HepG2 (cell line): ENCODE results near the gene OCSTAMP. TPM values are rescaled to one million over a fixed set of nuclear protein-coding genes. Genes with fewer than 3 reads are reported as not detected.

Experiments
- ATAD3A ChIP-seq: sonication (generic); formaldehyde crosslinking; IDR thresholded peaks from 2 replicates; pipeline ENCODE4 v1.4.0; 2020; ENCODE audit warnings: missing genetic modification reagents
- BCL3 ChIP-seq: sonication (generic); formaldehyde crosslinking; IDR thresholded peaks from 2 replicates; pipeline ENCODE4 v1.5.1; 2020; ENCODE audit warnings: mild to moderate bottlenecking, missing genetic modification reagents, moderate library complexity
- FOXK1 ChIP-seq: sonication (generic); formaldehyde crosslinking; IDR thresholded peaks from 2 replicates; pipeline ENCODE4 v1.4.0; 2020; ENCODE audit warnings: low read depth, missing genetic modification reagents, borderline replicate concordance
- KDM5A ChIP-seq: fragments of 200-600 bp; sonication (generic); IDR thresholded peaks from 2 replicates; pipeline ENCODE4 v1.7.0; 2018; ENCODE audit warnings: antibody characterized with exemption, mild to moderate bottlenecking, low read length, borderline replicate concordance
- MAFK ChIP-seq, 2 experiments: IDR thresholded peaks in 1 of 2; conservative IDR thresholded peaks in 1 of 2; 2 replicates each; pipeline ENCODE4 v1.6.1; 2011; ENCODE audit warnings: improper control_type of control experiment in 2 of 2, low read length in 2 of 2
- NFIB ChIP-seq: sonication (generic); formaldehyde crosslinking; IDR thresholded peaks from 2 replicates; pipeline ENCODE4 v1.9.0; 2021; ENCODE audit warnings: missing genetic modification reagents, mild to moderate bottlenecking, borderline replicate concordance
- NR2F2 ChIP-seq: IDR thresholded peaks from 2 replicates; pipeline ENCODE4 v1.6.1; 2012; ENCODE audit warnings: low read depth, inconsistent platforms, borderline replicate concordance
- REST ChIP-seq, 2 experiments: IDR thresholded peaks; 2 replicates each; pipeline ENCODE4 v1.6.1; 2011 to 2012; ENCODE audit warnings: low read length in 2 of 2, borderline replicate concordance in 1 of 2, low read depth in 1 of 2, mild to moderate bottlenecking in 1 of 2, moderate library complexity in 1 of 2
- RFX3 ChIP-seq: IDR thresholded peaks from 2 replicates; pipeline ENCODE4 v1.6.1; 2016; ENCODE audit warnings: missing biosample characterization, missing genetic modification reagents
- RXRA ChIP-seq: sonication (generic); formaldehyde crosslinking; IDR thresholded peaks from 2 replicates; pipeline ENCODE4 v1.5.1; 2020; ENCODE audit warnings: missing genetic modification reagents
- SAP130 ChIP-seq: IDR thresholded peaks from 2 replicates; pipeline ENCODE4 v1.6.1; 2016; ENCODE audit warnings: low read depth
- SKI ChIP-seq: fragments of 450-650 bp; IDR thresholded peaks from one replicate; pipeline ENCODE4 v1.6.1; 2018; ENCODE audit warnings: mild to moderate bottlenecking; ENCODE audit not compliant: partially characterized antibody
- SRF ChIP-seq: IDR thresholded peaks from 2 replicates; pipeline ENCODE4 v1.6.1; 2011; ENCODE audit warnings: mild to moderate bottlenecking, low read depth, low read length, moderate library complexity
- U2AF1 ChIP-seq: fragments of 200-400 bp; formaldehyde crosslinking; optimal IDR thresholded peaks from 2 replicates; pipeline ENCODE3; 2017; ENCODE audit warnings: mild to moderate bottlenecking, low read depth, low read length
- ZC3H13 ChIP-seq: sonication (generic); formaldehyde crosslinking; IDR thresholded peaks from 2 replicates; pipeline ENCODE4 v1.8.1; 2023; ENCODE audit warnings: mild to moderate bottlenecking, missing genetic modification reagents, moderate library complexity
- ZNF264 ChIP-seq: sonication (generic); formaldehyde crosslinking; IDR thresholded peaks from 2 replicates; pipeline ENCODE4 v1.4.0; 2020; ENCODE audit warnings: missing genetic modification reagents
- ZNF276 ChIP-seq: sonication (generic); formaldehyde crosslinking; IDR thresholded peaks from 2 replicates; pipeline ENCODE4 v1.4.0; 2020; ENCODE audit warnings: mild to moderate bottlenecking, low read depth, missing genetic modification reagents
- ZNF33B ChIP-seq: sonication (generic); formaldehyde crosslinking; IDR thresholded peaks from 2 replicates; pipeline ENCODE4 v1.5.1; 2020; ENCODE audit warnings: mild to moderate bottlenecking, missing genetic modification reagents
- ZNF7 ChIP-seq: IDR thresholded peaks from 2 replicates; pipeline ENCODE4 v1.6.1; 2016; ENCODE audit warnings: missing biosample characterization, missing genetic modification reagents
- ZNF724P ChIP-seq: sonication (generic); formaldehyde crosslinking; IDR thresholded peaks from 2 replicates; pipeline ENCODE4 v1.8.0; 2022; ENCODE audit warnings: missing genetic modification reagents, borderline replicate concordance
- ZNF83 ChIP-seq: sonication (generic); formaldehyde crosslinking; IDR thresholded peaks from 2 replicates; pipeline ENCODE4 v1.4.0; 2020; ENCODE audit warnings: missing genetic modification reagents, mild to moderate bottlenecking, borderline replicate concordance
- polyA plus RNA-seq, 8 experiments: library from polyadenylated mRNA; depleted of rRNA in 3 of 8; stranded (reverse) in 7 of 8; unstranded in 1 of 8; fragments of >200 nt; fragmentation: Illumina TruSeq in 4 of 8; extraction: Trizol in 4 of 8; gene quantifications; 2 replicates each; pipeline versions ENCODE4 v1.2.1 to v1.2.3, GENCODE V29; 2011 to 2016; ENCODE audit warnings: low read depth in 4 of 8, missing spikeins in 1 of 8, mixed read lengths in 1 of 8; ENCODE audit not compliant: insufficient read depth in 1 of 8
- total RNA-seq, 5 experiments: library from RNA; depleted of rRNA; stranded (reverse); fragments of >200 nt; fragmentation: Illumina TruSeq; extraction: Trizol; gene quantifications; 2 replicates each; pipeline ENCODE4 v1.2.3, GENCODE V29; 2016; ENCODE audit warnings: low read depth in 1 of 5

The OCSTAMP gene
- total and polyA plus RNA-seq, 2 of the 13 experiments (the other 11 are each of a cell fraction or from before 2014, with no cell fraction given): not detected

GRCh38 chr20:46520976-46521579, 29.4 kb downstream of the OCSTAMP start (continued):
- no peak for TF ChIP-seq ZNF33B (CRISPR knock-in tag)
- no peak for TF ChIP-seq ATAD3A (CRISPR knock-in tag)
- TF ChIP-seq RFX3 (CRISPR knock-in tag): no peak
- TF ChIP-seq U2AF1: no peak
- TF ChIP-seq ZNF276: no peak
- TF ChIP-seq RXRA (CRISPR knock-in tag): peak; percentile 34; the same call in 1 of the 2 replicates
- no peak for TF ChIP-seq KDM5A
- peak in 1 of 2 experiments; percentile 37; a peak in 1 of 4 replicates for TF ChIP-seq MAFK (conservative IDR thresholded peaks at IDR 0.05 in 1 of 2, IDR thresholded peaks at IDR 0.05 in 1 of 2; ENCODE audit: low read length in 2 of 2)
- TF ChIP-seq BCL3 (CRISPR knock-in tag): no peak
- TF ChIP-seq SRF: no peak
- TF ChIP-seq SKI: peak; percentile 11
- TF ChIP-seq NFIB (CRISPR knock-in tag): no peak
- no peak for TF ChIP-seq ZNF7 (CRISPR knock-in tag)
- TF ChIP-seq ZNF83 (CRISPR knock-in tag): no peak
- no peak for TF ChIP-seq ZC3H13 (CRISPR knock-in tag)
- TF ChIP-seq FOXK1 (CRISPR knock-in tag): peak; percentile 73; the same call in 1 of the 2 replicates
- no peak for TF ChIP-seq NR2F2
- TF ChIP-seq REST (IDR thresholded peaks at IDR 0.05; ENCODE audit: borderline replicate concordance in 1 of 2, low read depth in 1 of 2, low read length in 2 of 2): no peak
- no peak for TF ChIP-seq ZNF264 (CRISPR knock-in tag)
- peak; percentile 50; the same call in 1 of the 2 replicates for TF ChIP-seq SAP130 (CRISPR knock-in tag)
- TF ChIP-seq ZNF724P: no peak
